SH-SY5Y (cell line): Measurements from ENCODE around the gene RTP3.

Experiments
- GATA2 ChIP-seq: IDR thresholded peaks from 2 replicates; pipeline ENCODE4 v1.6.1; 2011; ENCODE audit warnings: mild to moderate bottlenecking, low read depth, low read length
- GATA3 ChIP-seq: IDR thresholded peaks from 2 replicates; pipeline ENCODE4 v1.6.1; 2011; ENCODE audit warnings: low read depth, mild to moderate bottlenecking, low read length, moderate library complexity

RTP3 gene

DNA sequence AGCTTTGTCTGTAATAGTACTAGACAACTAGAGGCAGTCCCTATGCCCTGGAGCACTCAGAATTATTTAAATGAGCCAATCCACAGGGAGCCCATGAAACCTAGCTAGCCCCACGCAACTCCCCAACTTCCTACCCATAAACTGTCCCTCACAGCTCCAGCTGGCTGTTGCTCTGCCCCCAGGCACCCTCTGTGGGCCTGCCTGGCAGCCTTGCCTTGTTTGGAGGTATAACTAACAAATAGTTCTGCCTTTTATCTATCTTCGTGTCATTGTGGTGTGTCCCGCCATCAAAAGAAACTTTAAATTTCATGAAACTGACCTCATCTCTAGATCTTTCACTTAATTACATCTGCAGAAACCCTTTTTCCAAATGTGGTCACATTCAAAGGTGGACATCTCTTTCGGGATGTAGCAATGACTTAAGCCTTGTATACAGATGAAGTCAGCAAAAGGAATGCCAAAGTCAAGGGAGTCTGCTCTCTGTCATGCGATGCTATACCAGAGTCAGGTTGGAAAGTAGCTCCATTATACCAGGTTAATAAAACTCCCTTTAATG lies 1.8 kb upstream of the RTP3 start:
- TF ChIP-seq GATA3 (no peak), GATA2 (no peak)

DNA sequence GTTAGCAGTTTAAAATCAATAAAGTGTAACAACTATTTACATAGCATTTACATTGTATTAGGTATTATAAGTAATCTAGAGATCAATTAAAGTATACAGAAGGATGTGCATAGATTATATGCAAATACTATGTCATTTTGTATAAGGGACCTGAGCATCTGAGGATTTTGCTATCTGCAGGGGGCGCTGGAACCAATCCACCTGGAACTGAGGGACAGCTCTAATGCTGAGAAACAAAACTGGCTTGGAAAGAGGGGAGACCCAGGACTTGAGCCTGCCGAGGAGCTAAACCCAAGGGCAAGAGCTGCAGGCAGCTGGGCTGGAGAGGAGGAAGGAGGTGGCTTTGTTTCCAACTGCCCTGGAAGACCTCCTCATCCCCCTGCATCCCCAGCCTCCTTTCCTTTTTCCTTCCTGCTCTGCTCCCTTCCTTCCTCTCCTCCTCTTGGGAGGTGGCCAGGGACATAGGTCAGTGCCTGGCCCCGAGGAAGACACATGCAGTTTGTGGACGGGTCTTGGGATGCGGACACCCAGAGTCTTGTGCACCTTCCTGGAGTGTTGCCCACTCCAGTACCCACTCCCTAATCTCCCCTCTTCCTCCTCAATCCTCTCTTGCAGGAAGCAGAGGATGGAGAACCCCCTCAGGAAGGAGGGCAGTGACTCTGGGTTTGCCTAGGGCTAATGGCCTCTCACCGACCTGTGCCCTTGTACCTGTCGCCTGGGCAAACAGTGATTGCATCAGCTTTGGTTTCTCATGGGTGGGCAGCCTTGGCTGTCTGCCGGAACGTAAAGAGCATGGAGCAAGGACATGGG lies 825 bp upstream of the RTP3 start:
- TF ChIP-seq GATA2 = no peak
- no peak for TF ChIP-seq GATA3

- TF ChIP-seq GATA2 (no peak), GATA3 (no peak)
Observed at GRCh38 chr3:46498916-46499519, 1.2 kb downstream of the RTP3 start.

DNA sequence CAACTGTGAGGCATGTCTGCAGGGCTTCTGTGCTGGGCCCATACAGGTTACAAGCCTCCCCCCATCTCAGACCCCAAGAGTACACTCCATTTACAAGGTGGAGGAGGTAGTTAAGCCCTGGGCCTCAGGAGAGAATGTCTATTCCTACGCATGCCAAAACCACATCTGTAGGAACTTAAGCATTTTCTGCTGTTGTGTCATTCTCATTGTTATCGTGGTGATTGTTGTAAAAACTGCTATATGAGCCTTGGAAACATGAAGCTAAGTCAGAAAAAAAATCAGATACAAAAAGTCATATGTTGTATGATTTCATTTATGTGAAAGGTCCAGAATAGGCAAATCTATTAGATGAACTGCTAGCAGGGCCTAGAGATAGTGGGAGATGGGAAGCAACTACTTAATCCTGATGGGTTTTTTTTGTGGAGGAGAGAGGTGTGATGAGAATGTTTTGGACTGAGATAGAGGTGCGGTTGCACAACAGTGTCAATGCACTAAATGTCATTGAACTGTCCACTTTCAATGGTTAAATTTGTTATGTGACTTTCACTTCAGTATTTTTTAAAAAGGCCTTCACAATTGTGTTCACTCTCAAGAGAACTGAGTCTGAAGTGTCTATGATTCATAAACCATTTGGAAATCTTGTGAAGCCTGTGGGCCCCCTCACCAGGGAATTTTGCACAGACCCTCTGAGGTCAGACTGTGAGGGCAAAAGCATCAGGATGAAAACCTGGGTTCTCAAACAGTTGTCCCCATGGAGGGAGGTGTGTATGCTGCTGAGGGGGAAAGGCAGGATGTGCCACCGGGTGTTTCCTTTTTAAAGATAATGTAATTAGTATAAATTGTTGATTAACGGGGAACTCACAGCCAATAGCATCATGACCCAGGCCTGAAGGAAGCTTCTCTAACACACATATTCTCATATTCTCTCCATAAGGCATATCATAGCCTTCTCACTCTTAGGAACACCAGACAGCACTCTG lies 3.2 kb downstream of the RTP3 start:
- TF ChIP-seq GATA2 = no peak

- no peak for TF ChIP-seq GATA2
- TF ChIP-seq GATA3 = no peak
Observed at GRCh38 chr3:46501702-46502101, 3.9 kb downstream of the RTP3 start.

GRCh38 chr3:46503200-46503874 lies 5.6 kb downstream of the RTP3 start:
- no peak for TF ChIP-seq GATA3
- TF ChIP-seq GATA2 = no peak

DNA sequence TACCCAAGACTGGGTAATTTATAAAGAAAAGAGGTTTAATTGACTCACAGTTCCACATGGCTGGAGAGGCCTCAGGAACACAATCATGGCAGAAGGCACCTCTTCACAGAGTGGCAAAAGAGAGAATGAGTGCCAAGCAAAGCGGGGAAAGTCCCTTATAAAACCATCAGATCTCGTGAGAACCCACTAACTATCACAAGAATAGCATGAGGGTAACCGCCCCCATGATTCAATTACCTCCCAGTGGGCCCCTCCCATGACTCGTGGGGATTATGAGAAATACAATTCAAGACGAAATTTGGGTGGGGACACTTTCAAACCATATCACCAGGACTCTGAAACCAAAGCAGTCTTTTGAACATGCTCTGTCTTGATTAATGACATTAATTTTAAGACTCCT lies 7.0 kb downstream of the RTP3 start:
- TF ChIP-seq GATA3 (no peak), GATA2 (no peak)

DNA sequence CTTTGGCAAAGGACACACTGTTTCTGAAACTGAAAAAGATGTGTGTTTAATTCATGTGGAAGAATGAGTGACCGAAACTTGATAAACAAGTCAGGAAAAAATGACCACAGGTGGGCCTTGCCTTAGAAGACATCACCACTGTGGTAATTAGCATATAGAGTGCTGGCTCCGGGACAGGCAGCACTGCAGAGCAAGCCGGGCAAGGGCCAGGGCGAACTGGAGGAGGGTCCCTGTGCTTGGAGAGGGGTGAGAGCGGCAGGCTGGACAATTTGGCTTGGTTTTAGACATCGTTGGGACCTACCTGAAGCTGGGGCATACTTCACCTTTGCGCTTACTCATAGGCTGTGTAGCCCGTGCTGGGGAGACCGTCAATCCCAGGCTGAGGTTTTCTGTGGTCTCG lies 8.2 kb downstream of the RTP3 start:
- TF ChIP-seq GATA2 (no peak), GATA3 (no peak)

DNA sequence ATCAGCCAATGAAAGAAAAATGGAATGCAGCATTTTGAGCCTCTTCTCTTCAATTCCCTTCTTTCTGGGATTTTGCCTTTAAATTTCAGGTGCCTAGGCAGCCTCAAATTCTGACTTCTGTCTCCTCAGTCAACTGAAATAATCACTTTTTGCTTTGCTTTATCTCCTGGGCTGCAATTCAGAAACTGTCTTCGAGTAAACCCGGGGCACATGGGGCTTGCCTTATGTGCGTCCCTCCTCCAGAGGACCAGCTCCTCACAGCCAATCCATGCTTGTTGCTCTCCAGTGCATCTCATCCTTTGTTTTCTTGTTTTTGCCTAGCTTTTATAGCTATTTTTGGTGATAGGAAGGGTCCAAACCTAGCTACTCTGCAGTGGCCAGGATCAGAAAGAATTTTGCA lies 8.8 kb downstream of the RTP3 start:
- TF ChIP-seq GATA3 (no peak), GATA2 (no peak)

- TF ChIP-seq GATA2 (no peak), GATA3 (no peak)
Observed at GRCh38 chr3:46508850-46509591, 11.2 kb downstream of the RTP3 start.

- TF ChIP-seq GATA3 (no peak), GATA2 (no peak)
Observed at GRCh38 chr3:46509661-46510187, 11.9 kb downstream of the RTP3 start.

DNA sequence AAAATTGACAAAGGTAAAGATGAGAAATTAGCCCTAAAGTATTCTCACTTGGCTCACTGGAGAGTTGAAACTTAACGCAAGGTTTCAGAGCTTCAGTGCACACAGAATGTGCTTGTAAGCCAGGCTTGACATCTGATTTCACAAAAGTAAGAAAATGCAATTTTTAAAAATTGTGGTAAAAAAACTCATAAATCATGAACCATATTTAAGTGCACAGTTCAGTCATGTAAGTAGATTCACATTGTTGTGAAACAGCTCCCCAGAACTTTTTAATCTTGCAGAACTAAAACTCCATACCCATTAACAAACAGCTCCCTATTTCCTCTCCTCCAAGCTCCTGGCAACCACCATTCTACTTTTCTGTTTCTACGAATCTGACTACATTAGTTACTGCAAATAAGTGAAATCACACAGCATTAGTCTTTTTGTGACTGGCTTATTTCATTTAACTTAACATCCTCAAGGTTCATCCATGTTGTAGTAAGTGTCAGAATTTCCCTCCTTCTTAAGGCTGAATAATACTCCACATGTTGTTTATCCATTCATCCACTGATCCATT lies 14.5 kb downstream of the RTP3 start:
- TF ChIP-seq GATA3 (no peak), GATA2 (no peak)
